Measurements from ENCODE around the gene SNX33.

DNA sequence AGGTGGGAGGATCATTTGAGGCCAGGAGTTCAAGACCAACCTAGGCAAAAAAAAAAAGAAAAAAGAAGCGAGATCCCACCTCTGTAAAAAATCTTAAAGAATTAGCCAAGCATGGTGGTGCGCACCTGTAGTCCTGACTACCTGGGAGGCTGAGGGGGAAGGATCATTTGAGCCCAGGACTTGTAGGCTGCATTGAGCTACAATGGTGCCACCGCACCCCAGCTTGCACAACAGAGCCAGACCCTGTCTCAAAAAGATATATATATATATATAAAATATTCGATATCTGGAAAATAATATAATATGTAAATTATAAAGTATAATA, 6.6 kb upstream of the SNX33 start:
- TF ChIP-seq, protein P1, sequence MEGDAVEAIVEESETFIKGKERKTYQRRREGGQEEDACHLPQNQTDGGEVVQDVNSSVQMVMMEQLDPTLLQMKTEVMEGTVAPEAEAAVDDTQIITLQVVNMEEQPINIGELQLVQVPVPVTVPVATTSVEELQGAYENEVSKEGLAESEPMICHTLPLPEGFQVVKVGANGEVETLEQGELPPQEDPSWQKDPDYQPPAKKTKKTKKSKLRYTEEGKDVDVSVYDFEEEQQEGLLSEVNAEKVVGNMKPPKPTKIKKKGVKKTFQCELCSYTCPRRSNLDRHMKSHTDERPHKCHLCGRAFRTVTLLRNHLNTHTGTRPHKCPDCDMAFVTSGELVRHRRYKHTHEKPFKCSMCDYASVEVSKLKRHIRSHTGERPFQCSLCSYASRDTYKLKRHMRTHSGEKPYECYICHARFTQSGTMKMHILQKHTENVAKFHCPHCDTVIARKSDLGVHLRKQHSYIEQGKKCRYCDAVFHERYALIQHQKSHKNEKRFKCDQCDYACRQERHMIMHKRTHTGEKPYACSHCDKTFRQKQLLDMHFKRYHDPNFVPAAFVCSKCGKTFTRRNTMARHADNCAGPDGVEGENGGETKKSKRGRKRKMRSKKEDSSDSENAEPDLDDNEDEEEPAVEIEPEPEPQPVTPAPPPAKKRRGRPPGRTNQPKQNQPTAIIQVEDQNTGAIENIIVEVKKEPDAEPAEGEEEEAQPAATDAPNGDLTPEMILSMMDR (IDR thresholded peaks at IDR 0.05; ENCODE audit: low read length): no peak; the same call in 1 of the 2 replicates
- TF ChIP-seq EZH2 (IDR thresholded peaks at IDR 0.05; ENCODE audit: borderline replicate concordance, low read length): no peak

Measured in OCI-LY1 (cell line).